Activated CD4-positive, alpha-beta T cell treated with anti-CD3 and anti-CD28 coated beads, Interleukin-2, amount 50 U/mL, for 4 hours (primary cell): Measurements from ENCODE around the gene TEKT3.

Experiments used
- DNase-seq, 2 experiments: peaks; one replicate each; pipeline ENCODE4 v3.0.0-alpha.2; 2020

The TEKT3 gene

GRCh38 chr17:15289285-15290183 is 51.9 kb downstream of the TEKT3 start:
- DNase-seq: no peak

DNA sequence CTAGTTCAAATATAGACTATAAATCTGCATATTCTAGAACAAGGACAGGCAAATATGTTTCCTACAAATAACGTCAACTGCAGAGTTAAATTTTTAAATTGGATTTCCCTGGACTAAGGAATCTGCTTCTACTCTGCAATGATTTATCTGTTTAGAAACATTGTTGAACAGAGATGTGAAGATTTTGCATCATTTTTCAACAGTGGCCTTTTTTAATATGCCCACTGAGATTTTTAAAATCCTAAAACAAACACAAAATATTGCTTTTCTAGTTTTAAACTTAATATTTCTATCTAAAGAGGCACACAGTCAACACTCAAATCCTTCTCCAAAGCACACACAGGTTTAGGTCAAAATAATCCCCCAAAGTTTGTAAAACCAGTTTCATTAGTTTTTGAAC is 52.5 kb downstream of the TEKT3 start:
- no peak for DNase-seq

- DNase-seq: no peak
These were observed 53.7 kb downstream of the TEKT3 start for GRCh38 chr17:15287538-15288267.

DNA sequence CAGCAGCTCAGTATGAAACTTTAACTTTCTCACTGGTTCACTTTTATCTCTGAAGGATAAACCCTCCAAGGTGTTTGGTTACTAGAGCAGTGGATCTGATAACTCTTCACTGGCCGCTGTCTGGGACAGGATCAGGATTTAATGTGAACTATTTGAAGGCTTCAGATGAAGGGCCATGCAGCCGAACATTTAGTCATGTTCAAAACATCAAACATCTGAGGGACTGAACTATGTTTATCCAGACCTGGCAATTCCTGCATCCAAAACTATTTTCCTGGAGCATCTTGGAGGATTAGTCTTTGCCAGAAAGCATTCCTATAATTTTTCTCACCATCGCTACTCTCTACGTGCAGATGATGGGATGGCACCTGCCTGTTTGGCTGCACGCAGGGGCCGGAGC is 55.9 kb downstream of the TEKT3 start:
- DNase-seq: no peak

DNA sequence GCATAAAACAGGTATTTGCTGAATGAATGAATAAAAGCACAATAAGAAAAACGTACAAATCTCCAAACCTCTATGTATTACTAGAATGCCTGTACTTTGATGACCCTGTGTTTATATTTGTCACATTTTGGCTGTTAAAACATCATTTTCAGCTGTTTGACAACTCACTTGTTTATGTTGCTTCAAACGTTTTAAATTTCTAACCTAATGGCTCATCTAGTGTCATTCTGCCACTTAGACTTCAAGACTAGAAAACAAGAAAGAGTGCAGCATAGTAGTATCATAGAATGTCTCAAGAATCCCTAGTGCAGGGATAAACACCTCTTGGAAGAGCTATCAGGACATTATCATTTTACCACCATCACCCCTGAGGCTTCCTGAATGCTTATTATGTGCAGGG is 56.9 kb downstream of the TEKT3 start:
- no peak for DNase-seq

DNA sequence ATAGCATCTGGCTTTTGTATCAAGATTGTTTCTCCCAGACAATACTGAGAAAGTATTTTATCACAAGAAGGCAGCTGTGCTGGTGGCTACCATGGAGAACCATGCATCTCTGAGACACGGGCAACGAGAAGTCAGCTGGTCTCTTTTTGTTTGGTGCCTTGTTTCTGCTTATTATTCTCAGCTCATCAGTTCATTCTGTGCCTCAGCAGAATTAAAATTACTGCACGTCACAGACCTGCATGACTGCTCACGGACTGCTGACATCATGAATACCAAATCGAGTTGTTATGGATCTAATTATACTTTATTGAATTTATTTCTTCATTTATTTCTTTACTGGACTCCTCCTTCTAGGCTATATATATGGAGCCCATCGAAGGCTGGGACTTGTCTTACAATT is 57.3 kb downstream of the TEKT3 start:
- no peak for DNase-seq

DNA sequence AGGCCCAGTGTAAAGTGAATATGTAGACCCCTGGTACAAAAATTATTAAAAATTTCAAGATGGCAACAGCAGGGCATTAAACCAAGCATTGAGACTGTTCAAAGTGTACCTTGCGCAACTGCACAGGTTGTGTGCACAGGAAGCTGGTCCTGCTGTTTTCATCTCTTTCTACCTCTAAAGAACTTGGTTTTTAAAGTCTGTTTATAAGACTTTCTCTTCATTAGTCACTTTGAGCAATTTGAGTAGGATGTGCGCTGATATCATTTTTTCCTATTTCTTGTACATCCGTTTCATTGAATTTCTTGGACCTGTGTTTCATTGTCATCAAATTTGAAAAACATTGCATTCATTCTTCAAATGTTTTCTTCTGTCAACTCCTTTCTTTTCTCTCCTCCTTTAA is 59.5 kb downstream of the TEKT3 start:
- DNase-seq: no peak

DNA sequence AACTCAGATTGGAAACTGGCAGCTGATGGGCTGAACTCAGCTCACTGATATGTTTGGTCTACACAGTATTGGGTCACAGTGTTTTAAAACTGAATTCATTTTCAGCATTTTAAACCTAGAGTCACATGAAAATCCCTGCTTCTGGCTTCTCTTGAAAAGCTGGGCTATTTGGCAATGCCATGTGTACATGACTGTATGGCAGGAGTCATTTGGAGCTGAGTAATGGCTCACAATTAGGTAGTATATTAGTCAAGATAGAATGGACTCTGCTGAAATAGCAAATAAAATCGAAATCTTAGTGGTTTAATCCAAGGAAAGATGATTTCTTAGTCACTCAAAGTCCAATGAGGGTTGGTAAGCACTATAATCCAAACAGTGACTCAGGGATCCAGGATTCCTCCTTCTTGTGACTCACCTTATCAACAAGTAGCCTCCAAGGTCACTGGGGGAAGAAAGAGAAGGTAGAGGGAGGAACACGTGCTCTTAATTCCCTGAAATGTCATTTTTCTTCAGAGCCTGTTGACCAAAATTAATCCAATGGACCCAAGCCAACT is 62.4 kb downstream of the TEKT3 start:
- no peak for DNase-seq

DNA sequence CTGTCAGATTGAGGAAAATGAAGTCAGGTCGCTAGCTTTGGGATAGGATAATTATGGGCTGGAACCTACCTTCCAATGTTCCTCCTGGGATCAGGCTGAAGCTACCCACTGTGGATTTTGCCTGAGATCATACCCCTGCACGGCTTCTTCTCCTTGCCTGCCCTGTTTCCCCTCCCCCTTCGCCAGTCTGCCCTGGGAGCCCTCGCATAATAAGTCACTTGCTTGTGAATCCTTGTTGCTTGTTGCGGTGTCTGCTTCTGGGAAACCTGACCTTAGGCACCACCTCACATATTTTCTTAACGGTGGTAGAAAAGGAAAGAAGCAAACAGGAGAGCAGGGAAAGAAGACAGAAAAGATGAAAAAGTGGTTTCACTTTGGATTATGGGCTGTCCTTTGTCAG is 63.0 kb downstream of the TEKT3 start:
- no peak for DNase-seq

- no peak for DNase-seq
These were observed 67.4 kb downstream of the TEKT3 start for GRCh38 chr17:15274017-15274416.

DNA sequence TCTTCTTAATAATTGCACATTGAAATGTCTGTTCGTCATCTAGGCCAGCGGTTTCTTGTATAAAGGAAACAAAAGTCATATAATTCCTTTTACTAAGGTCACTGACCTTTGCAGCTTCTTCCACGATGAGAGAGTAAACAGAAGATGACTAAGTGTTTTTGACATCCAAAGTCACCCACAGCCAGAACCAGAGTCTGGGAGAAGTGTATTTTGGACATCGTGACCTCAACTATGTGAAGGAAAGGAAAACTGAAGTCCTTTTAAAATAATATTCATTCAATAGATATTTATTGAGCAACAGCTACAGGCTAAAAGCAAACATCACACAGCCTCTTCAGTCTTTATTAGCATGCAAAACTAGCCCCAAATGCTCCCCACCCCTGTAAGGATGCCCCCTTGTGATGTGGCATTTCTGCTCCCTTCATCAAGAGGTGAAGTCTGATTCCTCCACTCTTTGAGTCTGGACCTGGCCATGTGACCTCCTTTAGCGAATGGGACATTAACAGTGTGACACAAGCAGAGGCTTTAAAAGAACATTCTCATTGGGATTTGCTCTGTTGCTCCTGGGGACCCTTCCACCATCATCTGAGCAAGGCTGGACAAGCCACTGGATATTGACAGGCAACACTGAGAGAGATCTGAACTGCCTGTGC is 68.1 kb downstream of the TEKT3 start:
- no peak for DNase-seq

- DNase-seq: no peak
These were observed 69.7 kb downstream of the TEKT3 start for GRCh38 chr17:15271741-15272140.

GRCh38 chr17:15270628-15271381 is 70.6 kb downstream of the TEKT3 start:
- DNase-seq: no peak

- DNase-seq: no peak
These were observed 71.7 kb downstream of the TEKT3 start for GRCh38 chr17:15269780-15270089.

- DNase-seq: no peak
These were observed 72.2 kb downstream of the TEKT3 start for GRCh38 chr17:15269087-15269779.

- no peak for DNase-seq
These were observed 72.9 kb downstream of the TEKT3 start for GRCh38 chr17:15268461-15268860.

DNA sequence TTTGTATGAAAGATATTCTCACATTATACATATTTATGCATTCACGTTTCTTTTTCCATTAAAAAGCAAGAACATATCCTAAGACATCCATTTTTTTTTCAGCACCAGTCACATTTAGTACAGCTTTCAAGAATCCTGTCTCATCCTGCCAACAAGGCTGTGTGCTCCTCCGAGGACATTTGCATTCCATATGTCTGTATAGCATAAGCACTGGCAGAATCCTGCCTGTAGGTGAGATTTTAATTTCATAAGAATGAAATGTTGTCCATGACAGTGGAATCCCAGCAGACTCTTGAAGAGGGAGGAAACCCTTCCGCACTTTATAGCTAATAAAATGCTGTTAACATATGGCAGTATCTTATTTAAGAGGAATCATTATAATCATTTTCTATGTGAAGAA is 73.4 kb downstream of the TEKT3 start:
- DNase-seq: no peak

GRCh38 chr17:15266325-15267125 is 74.9 kb downstream of the TEKT3 start:
- no peak for DNase-seq

- DNase-seq: no peak
These were observed 76.3 kb downstream of the TEKT3 start, which contains the start of gene PMP22 for GRCh38 chr17:15265131-15265530. Gene PMP22 (minus strand): TSS chr17:15265326. CDS start chr17:15260727, 4,599 bp downstream.

DNA sequence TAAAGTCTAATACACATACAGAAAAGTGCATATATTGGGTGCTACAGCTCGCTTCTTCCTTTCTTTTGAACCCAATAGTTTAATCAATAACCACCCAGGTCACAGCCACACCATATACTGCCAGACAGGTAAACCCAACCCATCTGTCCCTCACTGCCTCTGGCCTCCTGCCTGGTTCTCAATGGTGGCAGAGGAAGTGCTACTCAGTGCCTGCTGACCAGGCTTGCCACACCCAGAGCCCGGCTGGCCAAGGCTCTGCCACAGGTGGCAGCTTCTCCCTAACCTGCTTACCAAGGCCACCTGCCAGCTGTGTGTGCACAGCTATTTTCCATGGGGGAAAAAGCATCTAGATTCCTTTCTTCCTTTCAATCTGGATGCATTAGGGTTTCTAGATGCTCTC is 76.9 kb downstream of the TEKT3 start:
- DNase-seq: no peak

- DNase-seq: no peak
These were observed 77.7 kb downstream of the TEKT3 start for GRCh38 chr17:15263680-15264079.
